HCT116 (cell line): ENCODE results near the gene ILF2. TPM values are rescaled to one million over a fixed set of nuclear protein-coding genes. Genes with fewer than 3 reads are reported as not detected.

Experiments used
- ATAC-seq: fragments of 200-7000 bp; cut with Tn5 transposase; 2 replicates; pipeline ENCODE4 v1.9.1; 2020; ENCODE audit warnings: mild to moderate bottlenecking, moderate library complexity
- BruUV-seq: library from RNA; stranded (reverse); fragments of 400-500 nt; replicated peaks from 2 replicates; lab custom pipeline; 2021; lab: Mats Ljungman, UMichigan
- CTCF ChIA-PET: fragments of 300-600 bp; sonication (Branson Sonifier 250); formaldehyde crosslinking; loops from one replicate; lab custom pipeline; 2021; ENCODE audit warnings: antibody characterized with exemption; lab: Charles Lee
- POLR2A ChIA-PET: fragments of 300-600, 350-600 bp; sonication (Branson Sonifier 250); formaldehyde crosslinking; loops from one replicate; lab custom pipeline; 2021; ENCODE audit warnings: antibody characterized with exemption; lab: Charles Lee
- RAD21 ChIA-PET, 2 experiments: fragments of 300-600 bp; sonication (Branson Sonifier 250); formaldehyde crosslinking; loops; one replicate each; lab custom pipeline; 2023; ENCODE audit warnings: low total read pairs in 2 of 2; ENCODE audit not compliant: uncharacterized antibody in 2 of 2, unreplicated experiment in 2 of 2, low non-redundant PET in 1 of 2; lab: Charles Lee
- DNase-seq: peaks from one replicate; pipeline ENCODE4 v3.0.0-alpha.2; 2010; ENCODE audit warnings: low read depth, low spot score
- H2AFZ ChIP-seq: fragments of 200-600 bp; shearing (Covaris generic), sonication (generic); 2 replicates; pipeline ENCODE4 v1.6.1; 2017; ENCODE audit warnings: low read depth, mixed run types, mixed read lengths, antibody characterized with exemption, low read length; ENCODE audit not compliant: poor library complexity, severe bottlenecking
- H3K27ac ChIP-seq: 2 replicates; pipeline ENCODE4 v1.5.1; 2012; ENCODE audit warnings: low read depth, low read length
- H3K27me3 ChIP-seq: fragments of 200-600 bp; sonication (generic); 2 replicates; pipeline ENCODE4 v1.6.1; 2016; ENCODE audit warnings: mixed run types, low read length, mixed read lengths; ENCODE audit not compliant: insufficient read depth
- H3K36me3 ChIP-seq, 2 experiments: fragments of 200-500 bp in 1 of 2; fragments of 200-600 bp in 1 of 2; sonication (Bioruptor generic) in 1 of 2; sonication (generic) in 1 of 2; 2 replicates each; pipeline versions ENCODE4 v1.5.1 to v1.6.1; 2014 to 2016; ENCODE audit warnings: low read length in 2 of 2, inconsistent platforms in 1 of 2, mixed read lengths in 1 of 2, mixed run types in 1 of 2; ENCODE audit not compliant: insufficient read depth in 2 of 2, control insufficient read depth in 1 of 2
- H3K4me1 ChIP-seq, 2 experiments: fragments of 200-600 bp in 1 of 2; sonication (generic) in 1 of 2; 2 replicates each; pipeline versions ENCODE4 v1.5.1 to v1.6.1; 2012 to 2017; ENCODE audit warnings: low read length in 2 of 2, inconsistent platforms in 1 of 2, mild to moderate bottlenecking in 1 of 2, mixed read lengths in 1 of 2, mixed run types in 1 of 2, moderate library complexity in 1 of 2; ENCODE audit not compliant: insufficient read depth in 2 of 2, control insufficient read depth in 1 of 2
- H3K4me2 ChIP-seq: fragments of 200-600 bp; sonication (generic); 2 replicates; pipeline ENCODE4 v1.6.1; 2017; ENCODE audit warnings: mixed run types, low read length, mixed read lengths
- H3K4me3 ChIP-seq, 2 experiments: fragments of 200-600 bp in 1 of 2; sonication (generic) in 1 of 2; replicated peaks in 1 of 2; 2 replicates each; pipeline ENCODE4 v1.5.1; 2011 to 2016; ENCODE audit warnings: low read length in 2 of 2, control low read depth in 1 of 2, low read depth in 1 of 2, mild to moderate bottlenecking in 1 of 2, mixed read lengths in 1 of 2, mixed run types in 1 of 2
- H3K79me2 ChIP-seq: fragments of 200-600 bp; sonication (generic); 2 replicates; pipeline ENCODE4 v1.6.1; 2017; ENCODE audit warnings: mild to moderate bottlenecking, mixed run types, low read length, moderate library complexity, mixed read lengths; ENCODE audit not compliant: insufficient read depth
- H3K9ac ChIP-seq: fragments of 200-600 bp; sonication (generic); 2 replicates; pipeline ENCODE4 v1.6.1; 2016; ENCODE audit warnings: low read length, mixed read lengths
- H3K9me2 ChIP-seq: fragments of 200-600 bp; sonication (generic), shearing (Covaris generic); 2 replicates; pipeline ENCODE4 v1.6.1; 2017; ENCODE audit warnings: mixed run types, mild to moderate bottlenecking, moderate library complexity; ENCODE audit not compliant: insufficient read depth
- H3K9me3 ChIP-seq, 2 experiments: fragments of 200-500 bp in 1 of 2; fragments of 200-600 bp in 1 of 2; sonication (Bioruptor generic) in 1 of 2; sonication (generic) in 1 of 2; 2 replicates each; pipeline ENCODE4 v1.6.1; 2014 to 2017; ENCODE audit warnings: low read length in 2 of 2, mixed read lengths in 2 of 2, inconsistent platforms in 1 of 2, low read depth in 1 of 2, mild to moderate bottlenecking in 1 of 2, mixed run types in 1 of 2, moderate library complexity in 1 of 2; ENCODE audit not compliant: control insufficient read depth in 1 of 2, insufficient read depth in 1 of 2
- H4K20me1 ChIP-seq: fragments of 200-600 bp; sonication (generic), shearing (Covaris generic); 2 replicates; pipeline ENCODE4 v1.6.1; 2017; ENCODE audit warnings: mixed run types, mild to moderate bottlenecking, moderate library complexity; ENCODE audit not compliant: insufficient read depth
- CTCF ChIP-seq, 3 experiments: fragments of 200-600 bp in 1 of 3; sonication (generic) in 1 of 3; IDR thresholded peaks in 2 of 3; conservative IDR thresholded peaks in 1 of 3; 2 replicates each; pipeline ENCODE4 v1.5.1; 2012 to 2017; ENCODE audit warnings: low read depth in 2 of 3, low read length in 2 of 3, antibody characterized with exemption in 1 of 3, borderline replicate concordance in 1 of 3, control low read depth in 1 of 3, mild to moderate bottlenecking in 1 of 3, mixed read lengths in 1 of 3, mixed run types in 1 of 3, moderate library complexity in 1 of 3; ENCODE audit not compliant: insufficient read depth in 1 of 3
- POLR2A ChIP-seq: IDR thresholded peaks from 2 replicates; pipeline ENCODE4 v1.7.0; 2011; ENCODE audit warnings: borderline replicate concordance; ENCODE audit not compliant: insufficient read depth, insufficient read length; ENCODE audit errors: extremely low read depth
- POLR2AphosphoS5 ChIP-seq: IDR thresholded peaks from 2 replicates; pipeline ENCODE4 v1.6.1; 2011; ENCODE audit warnings: mild to moderate bottlenecking, low read depth, low read length, moderate library complexity
- RAD21 ChIP-seq: IDR thresholded peaks from 2 replicates; pipeline ENCODE4 v1.6.1; 2012; ENCODE audit warnings: low read depth, mild to moderate bottlenecking
- TCF7L2 ChIP-seq: IDR thresholded peaks from 2 replicates; pipeline ENCODE4 v1.7.0; 2011; ENCODE audit warnings: borderline replicate concordance, inconsistent platforms; ENCODE audit not compliant: insufficient read depth, insufficient read length; ENCODE audit errors: extremely low read depth
- YY1 ChIP-seq: IDR thresholded peaks from 2 replicates; pipeline ENCODE4 v1.6.1; 2011; ENCODE audit warnings: low read length, low read depth, moderate library complexity, mild to moderate bottlenecking; ENCODE audit not compliant: insufficient replicate concordance; ENCODE audit errors: extremely low read depth
- ZFX ChIP-seq: fragments of 450-650 bp; IDR thresholded peaks from 2 replicates; pipeline ENCODE4 v1.6.1; 2017
- ZNF274 ChIP-seq: fragments of 200-500 bp; sonication (Bioruptor generic); IDR thresholded peaks from 2 replicates; pipeline ENCODE4 v1.6.1; 2014; ENCODE audit warnings: mild to moderate bottlenecking, low read depth, low read length, inconsistent platforms
- intact Hi-C: fragments of 100-400 bp; cut with micrococcal nuclease; formaldehyde crosslinking; loops from 2 replicates; pipeline ENCODE4 v1.10.0; 2022
- total RNA-seq: library from RNA; stranded (reverse); gene quantifications from one replicate; pipeline ENCODE4 v1.2.1, GENCODE V29; 2021; ENCODE audit not compliant: unreplicated experiment

The ILF2 gene
- total RNA-seq, 1 experiment from 2014 or later, result 335 TPM

- TF ChIP-seq CTCF (IDR thresholded peaks at IDR 0.05 in 2 of 3, conservative IDR thresholded peaks at IDR 0.05 in 1 of 3; ENCODE audit: borderline replicate concordance in 1 of 3, insufficient read depth in 1 of 3, low read depth in 2 of 3, low read length in 2 of 3) (no peak), RAD21 (no peak), POLR2A (no peak)
Measured at GRCh38 chr1:153635872-153636271, 34.9 kb downstream of the ILF2 start (continued).

GRCh38 chr1:153633754-153634665, 36.8 kb downstream of the ILF2 start, which contains the start of gene CHTOP:
CHTOP (plus strand) TSS chr1:153634066; CDS start chr1:153636589, 2,523 bp downstream.
- peak; percentile 98 for DNase-seq
- H3K4me2 ChIP-seq, result peak within 1 kb of the TSS; percentile 78
- H3K27me3 ChIP-seq, result no peaks in the 10 kb centered on the region
- peak within 1 kb of the TSS; percentile 91 to 95 for H3K4me3 ChIP-seq
- ChIA-PET RAD21 (interaction anchor here (0.6 to 1.0 kb wide), 4 partner anchors 62 to 96 kb away, joined by 3 to 5 read pairs (median 3); no protein-coding TSS in a partner anchor), POLR2A (interaction anchor here (0.7 to 3.0 kb wide), 27 partner anchors 9 to 334 kb away, joined by 3 to 31 read pairs (median 6); partner anchors contain the start of genes CREB3L4, S100A14, S100A16 and S100A6), CTCF (interaction anchor here (0.8 to 1.8 kb wide), 8 partner anchors 16 to 281 kb away, joined by 3 to 16 read pairs (median 5); partner anchors contain the start of gene S100A16)
- no peaks in the 10 kb centered on the region for H3K9me2 ChIP-seq
- peak within 1 kb of the TSS; percentile 99 for H3K9ac ChIP-seq
- peaks cover 9 to 22% of the 10 kb centered on the region in 2 experiments for H3K4me1 ChIP-seq
- H3K36me3 ChIP-seq, result peaks cover 21 to 34% of the 10 kb centered on the region in 2 experiments
- H3K9me3 ChIP-seq, result no peaks in the 10 kb centered on the region
- peak; percentile 91 for ATAC-seq
- TF ChIP-seq ZNF274 (no peak), ZFX (peak; percentile 59; the same call in 1 of the 2 replicates), YY1 (peak; percentile 100), TCF7L2 (no peak), POLR2AphosphoS5 (peak; percentile 91), POLR2A (peak; percentile 73)
- BruUV-seq, result TSS peak; percentile 85
- no peak within 1 kb of the TSS for H2AFZ ChIP-seq
- H3K79me2 ChIP-seq, result peaks cover 52% of the 10 kb centered on the region
- H4K20me1 ChIP-seq, result peaks cover 4% of the 10 kb centered on the region; the same call in 1 of the 2 replicates
- H3K27ac ChIP-seq, result peak within 1 kb of the TSS; percentile 100
- intact Hi-C loops, result no loop called here
